ENCODE data around the gene GGTA1. TPM values are rescaled to one million over a fixed set of nuclear protein-coding genes. Genes with fewer than 3 reads are reported as not detected.

Gene GGTA1
- total RNA-seq, 1 experiment from 2014 or later: not detected

DNA sequence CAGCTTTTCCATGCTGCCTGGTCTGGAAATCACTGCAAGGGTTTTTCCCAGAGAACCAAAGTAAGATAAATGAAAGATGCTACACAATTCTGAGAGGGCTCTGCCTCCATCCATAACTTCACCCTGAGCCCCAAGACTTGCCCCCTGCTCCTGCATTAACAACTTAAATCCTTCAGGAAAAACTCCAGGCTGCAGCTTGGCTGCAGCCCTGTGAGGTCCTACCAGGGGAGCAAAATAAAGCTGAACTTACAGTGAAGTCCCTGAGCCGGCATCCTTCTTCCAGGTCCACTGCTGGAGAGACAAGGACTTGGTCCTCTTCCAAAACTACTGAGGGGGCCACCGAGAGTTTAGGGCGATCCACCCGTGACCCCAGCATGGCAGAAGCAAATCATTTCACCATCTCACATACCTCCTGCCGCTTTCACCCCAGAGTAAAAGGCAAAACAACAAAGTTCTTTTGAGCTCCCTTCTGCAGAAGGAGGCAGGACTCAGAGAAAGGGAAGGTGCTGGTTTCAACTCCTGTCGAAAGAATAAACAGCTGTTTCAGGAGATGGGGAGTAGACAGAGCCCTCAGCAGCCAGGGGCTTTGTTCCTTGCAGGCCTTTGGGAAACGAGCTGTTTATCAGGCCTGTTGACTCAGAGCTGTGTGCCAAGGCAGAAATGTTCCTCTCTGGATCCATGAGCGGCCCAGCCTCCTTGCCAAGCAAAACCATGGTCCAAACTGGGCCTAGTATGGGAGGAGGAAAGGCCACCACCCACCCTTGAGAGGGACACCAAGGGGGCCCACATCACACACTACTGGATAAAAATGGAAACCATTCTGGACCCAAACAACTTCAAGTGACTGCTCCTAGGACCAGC lies 20.6 kb downstream of the GGTA1 start:
- Histone ChIP-seq H3K27me3 (ENCODE audit: insufficient read depth, low read length) (no peaks in the 10 kb centered on the region), H2AFZ (ENCODE audit: low read depth, low read length, poor library complexity, severe bottlenecking) (peak overlapping the region; percentile 49)
- ATAC-seq: peak; percentile 39; the same call in 1 of the 2 replicates

DNA sequence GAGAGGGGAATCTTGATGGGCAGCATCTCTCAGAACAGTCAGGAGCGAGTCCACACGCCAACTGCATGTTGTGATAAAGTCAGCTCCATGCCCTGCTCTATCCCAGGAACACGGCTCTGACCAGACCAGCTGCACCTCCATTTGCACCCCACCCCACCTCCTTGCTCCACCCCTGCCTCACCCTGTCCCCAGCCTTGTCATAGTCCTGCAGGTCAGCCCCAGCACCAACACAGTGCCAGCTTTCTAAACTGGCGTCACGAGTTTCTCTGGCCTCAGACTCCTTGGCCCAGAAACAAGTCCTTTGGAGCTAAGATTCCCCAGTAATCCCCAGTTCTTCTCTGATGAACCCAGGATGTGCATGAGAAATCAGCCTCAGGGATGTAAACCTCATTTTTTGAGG lies 23.5 kb downstream of the GGTA1 start:
- intact Hi-C loops (cut with micrococcal nuclease): no loop called here
- no peak for DNase-seq (ENCODE audit: low read depth, low spot score)
- Histone ChIP-seq H3K79me2 (ENCODE audit: insufficient read depth, low read length) (no peaks in the 10 kb centered on the region), H4K20me1 (ENCODE audit: insufficient read depth) (no peaks in the 10 kb centered on the region), H2AFZ (ENCODE audit: low read depth, low read length, poor library complexity, severe bottlenecking) (no peak overlapping the region), H3K27me3 (ENCODE audit: insufficient read depth, low read length) (peaks cover under 1% of the 10 kb centered on the region; the same call in 1 of the 2 replicates), H3K4me3 (replicated peaks in 1 of 2; ENCODE audit: low read depth in 1 of 2, low read length in 2 of 2) (no peak overlapping the region), H3K9me3 (ENCODE audit: control insufficient read depth in 1 of 2, insufficient read depth in 1 of 2, low read depth in 1 of 2, low read length in 2 of 2) (no peaks in the 10 kb centered on the region), H3K27ac (ENCODE audit: low read depth, low read length) (no peak overlapping the region), H3K9ac (ENCODE audit: low read length) (no peak overlapping the region), H3K4me2 (ENCODE audit: low read length) (no peak overlapping the region), H3K4me1 (ENCODE audit: control insufficient read depth in 1 of 2, insufficient read depth in 2 of 2, low read length in 2 of 2) (peaks cover 9 to 12% of the 10 kb centered on the region in 2 experiments; a peak in 2 of 4 replicates), H3K9me2 (ENCODE audit: insufficient read depth) (no peaks in the 10 kb centered on the region), H3K36me3 (ENCODE audit: control insufficient read depth in 1 of 2, insufficient read depth in 2 of 2, low read length in 2 of 2) (no peaks in the 10 kb centered on the region)
- ChIA-PET CTCF (interaction anchor here (2.4 kb wide), 1 partner anchor 13 kb away, joined by 9 read pairs; no protein-coding TSS in a partner anchor), RAD21 (ENCODE audit: low non-redundant PET in 1 of 2, low total read pairs in 2 of 2, uncharacterized antibody in 2 of 2, unreplicated experiment in 2 of 2) (no interaction called here), POLR2A (no interaction called here)
- ATAC-seq: no peak
- BruUV-seq (replicated peaks): no TSS peak
- TF ChIP-seq EZH2phosphoT487 (IDR thresholded peaks at IDR 0.05; ENCODE audit: borderline replicate concordance): no peak

More for the DNA sequence above, 20.6 kb downstream of the GGTA1 start:
- Histone ChIP-seq H3K4me1 (ENCODE audit: control insufficient read depth in 1 of 2, insufficient read depth in 2 of 2, low read length in 2 of 2) (peaks cover 18 to 21% of the 10 kb centered on the region in 2 experiments), H3K9me2 (ENCODE audit: insufficient read depth) (no peaks in the 10 kb centered on the region), H3K79me2 (ENCODE audit: insufficient read depth, low read length) (no peaks in the 10 kb centered on the region), H3K9ac (ENCODE audit: low read length) (no peak overlapping the region), H3K9me3 (ENCODE audit: control insufficient read depth in 1 of 2, insufficient read depth in 1 of 2, low read depth in 1 of 2, low read length in 2 of 2) (no peaks in the 10 kb centered on the region), H3K4me2 (ENCODE audit: low read length) (peak overlapping the region; percentile 35), H4K20me1 (ENCODE audit: insufficient read depth) (no peaks in the 10 kb centered on the region), H3K36me3 (ENCODE audit: control insufficient read depth in 1 of 2, insufficient read depth in 2 of 2, low read length in 2 of 2) (no peaks in the 10 kb centered on the region), H3K27ac (ENCODE audit: low read depth, low read length) (no peak overlapping the region), H3K4me3 (replicated peaks in 1 of 2; ENCODE audit: low read depth in 1 of 2, low read length in 2 of 2) (no peak overlapping the region)
- BruUV-seq (replicated peaks): no TSS peak
- ChIA-PET CTCF (interaction anchor here (0.8 to 2.5 kb wide), 3 partner anchors 12 to 19 kb away, joined by 3 to 9 read pairs (median 4); no protein-coding TSS in a partner anchor), POLR2A (no interaction called here), RAD21 (ENCODE audit: low non-redundant PET in 1 of 2, low total read pairs in 2 of 2, uncharacterized antibody in 2 of 2, unreplicated experiment in 2 of 2) (no interaction called here)
- intact Hi-C loops (cut with micrococcal nuclease): no loop called here
- DNase-seq (ENCODE audit: low read depth, low spot score): no peak
- no peak for TF ChIP-seq SRF (IDR thresholded peaks at IDR 0.05; ENCODE audit: low read depth)
- TF ChIP-seq SP1 (IDR thresholded peaks at IDR 0.05; ENCODE audit: low read depth): peak; percentile 33; the same call in 1 of the 2 replicates
- TF ChIP-seq, protein P1, sequence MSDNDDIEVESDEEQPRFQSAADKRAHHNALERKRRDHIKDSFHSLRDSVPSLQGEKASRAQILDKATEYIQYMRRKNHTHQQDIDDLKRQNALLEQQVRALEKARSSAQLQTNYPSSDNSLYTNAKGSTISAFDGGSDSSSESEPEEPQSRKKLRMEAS (IDR thresholded peaks at IDR 0.05): 0 out of 2 replicates have a peak, but pooled peaks have one; percentile 6
- TF ChIP-seq ZFX (IDR thresholded peaks at IDR 0.05): 0 out of 2 replicates have a peak, but pooled peaks have one; percentile 6

Data from HCT116 (cell line).